HEK293T (cell line): Measurements from ENCODE around the gene C1RL.

Source experiments
- CTCF ChIA-PET: fragments of 350-600 bp; formaldehyde crosslinking; extraction: SDS; loops from one replicate; lab custom pipeline; 2021; ENCODE audit warnings: antibody characterized with exemption, inconsistent platforms; lab: Yijun Ruan, JAX
- POLR2A ChIA-PET: fragments of 350-600 bp; formaldehyde crosslinking; extraction: SDS; loops from one replicate; lab custom pipeline; 2020; ENCODE audit warnings: antibody characterized with exemption, inconsistent platforms; lab: Yijun Ruan, JAX
- DNase-seq: peaks from one replicate; pipeline ENCODE4 v3.0.0; 2012; ENCODE audit warnings: mixed read lengths; ENCODE audit errors: extremely low spot score
- ARNT ChIP-seq: fragments of 450-650 bp; IDR thresholded peaks from 2 replicates; pipeline ENCODE4 v1.6.1; 2017; ENCODE audit warnings: mild to moderate bottlenecking
- BHLHE40 ChIP-seq: fragments of 450-650 bp; IDR thresholded peaks from 2 replicates; pipeline ENCODE4 v1.6.1; 2016; ENCODE audit warnings: mild to moderate bottlenecking, moderate library complexity, borderline replicate concordance
- CTBP1 ChIP-seq: fragments of 450-650 bp; IDR thresholded peaks from 2 replicates; pipeline ENCODE4 v1.6.1; 2016; ENCODE audit warnings: borderline replicate concordance
- ELF4 ChIP-seq: fragments of 450-650 bp; IDR thresholded peaks from 2 replicates; pipeline ENCODE4 v1.6.1; 2017; ENCODE audit warnings: antibody characterized with exemption
- FOXA1 ChIP-seq: fragments of 450-650 bp; IDR thresholded peaks from 2 replicates; pipeline ENCODE4 v1.6.1; 2016; ENCODE audit warnings: mild to moderate bottlenecking
- FOXK2 ChIP-seq: fragments of 450-650 bp; IDR thresholded peaks from 2 replicates; pipeline ENCODE4 v1.6.1; 2016; ENCODE audit warnings: mild to moderate bottlenecking
- FOXM1 ChIP-seq: fragments of 450-650 bp; IDR thresholded peaks from 2 replicates; pipeline ENCODE4 v1.6.1; 2017; ENCODE audit warnings: mild to moderate bottlenecking, borderline replicate concordance
- HDGF ChIP-seq: fragments of 450-650 bp; IDR thresholded peaks from 2 replicates; pipeline ENCODE4 v1.6.1; 2017; ENCODE audit warnings: antibody characterized with exemption, borderline replicate concordance
- L3MBTL2 ChIP-seq: fragments of 450-650 bp; conservative IDR thresholded peaks from 2 replicates; pipeline ENCODE4 v1.6.1; 2016; ENCODE audit warnings: mild to moderate bottlenecking
- LEF1 ChIP-seq: fragments of 450-650 bp; IDR thresholded peaks from 2 replicates; pipeline ENCODE4 v1.6.1; 2017; ENCODE audit warnings: mild to moderate bottlenecking, borderline replicate concordance
- NFRKB ChIP-seq: fragments of 450-650 bp; IDR thresholded peaks from 2 replicates; pipeline ENCODE4 v1.6.1; 2016; ENCODE audit warnings: mild to moderate bottlenecking, moderate library complexity
- SP1 ChIP-seq: fragments of 450-650 bp; IDR thresholded peaks from 2 replicates; pipeline ENCODE4 v1.6.1; 2017
- TARDBP ChIP-seq: fragments of 450-650 bp; IDR thresholded peaks from 2 replicates; pipeline ENCODE4 v1.6.1; 2016
- ZNF384 ChIP-seq: fragments of 450-650 bp; IDR thresholded peaks from 2 replicates; pipeline ENCODE4 v1.6.1; 2016
- TF ChIP-seq, protein P1 (sequence below): fragments of 450-650 bp; IDR thresholded peaks from 2 replicates; pipeline ENCODE4 v1.6.1; 2016

C1RL gene

DNA sequence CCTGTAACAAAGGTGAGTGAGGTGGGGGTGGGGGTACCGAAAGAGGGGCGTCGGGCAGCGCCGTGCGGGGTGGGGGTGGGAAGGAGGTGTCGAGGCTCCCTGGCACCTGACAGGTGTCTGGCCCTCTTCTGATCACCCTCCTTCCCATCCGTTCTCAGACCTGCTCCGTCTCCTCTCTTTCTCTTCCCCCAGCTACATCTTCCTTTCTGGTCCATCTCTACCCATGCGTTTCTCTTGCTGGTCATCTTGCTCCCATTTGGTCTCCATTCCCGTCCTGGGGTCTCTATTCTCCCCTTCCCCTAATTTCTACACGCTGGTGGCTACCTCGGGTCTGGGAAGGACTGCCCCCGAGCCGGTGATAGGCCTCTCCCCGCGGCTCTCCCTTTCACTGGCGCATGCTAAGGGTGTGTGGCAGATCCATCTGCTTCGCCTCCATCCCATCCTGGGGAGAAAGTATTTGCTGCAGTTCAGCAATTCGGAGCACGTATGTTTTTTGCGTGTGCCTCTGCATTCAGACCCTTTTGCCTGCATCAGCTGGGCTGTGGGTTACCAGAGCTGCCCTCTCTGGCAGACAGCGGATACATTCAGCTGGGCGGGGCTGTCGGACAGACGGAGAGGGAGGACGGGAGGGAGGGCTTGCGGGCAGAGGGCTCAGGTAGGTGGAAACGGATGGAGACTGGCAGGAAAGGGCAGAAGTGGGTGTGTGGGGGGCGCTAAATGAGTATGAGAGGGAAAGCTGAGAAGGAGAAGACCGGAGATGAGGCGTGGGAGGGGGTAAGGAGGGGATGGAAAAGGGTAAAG, 21.9 kb upstream of the C1RL start:
- ChIA-PET CTCF (interaction anchor here (1.1 to 1.4 kb wide), 3 partner anchors 9 to 132 kb away, joined by 3 to 4 read pairs (median 3); no protein-coding TSS in a partner anchor), POLR2A (interaction anchor here (1.1 to 1.8 kb wide), 4 partner anchors 10 to 258 kb away, joined by 3 to 10 read pairs (median 4); partner anchors contain the start of genes C12orf57 and RNU7-1)
- TF ChIP-seq ARNT, result no peak
- no peak for TF ChIP-seq CTBP1
- TF ChIP-seq NFRKB, result no peak
- no peak for TF ChIP-seq FOXA1
- no peak for TF ChIP-seq HDGF
- TF ChIP-seq FOXM1, result no peak
- no peak for TF ChIP-seq LEF1
- no peak for TF ChIP-seq TARDBP
- TF ChIP-seq ZNF384, result no peak
- no peak for TF ChIP-seq BHLHE40
- no peak for TF ChIP-seq FOXK2
- peak; percentile 49 for DNase-seq

DNA sequence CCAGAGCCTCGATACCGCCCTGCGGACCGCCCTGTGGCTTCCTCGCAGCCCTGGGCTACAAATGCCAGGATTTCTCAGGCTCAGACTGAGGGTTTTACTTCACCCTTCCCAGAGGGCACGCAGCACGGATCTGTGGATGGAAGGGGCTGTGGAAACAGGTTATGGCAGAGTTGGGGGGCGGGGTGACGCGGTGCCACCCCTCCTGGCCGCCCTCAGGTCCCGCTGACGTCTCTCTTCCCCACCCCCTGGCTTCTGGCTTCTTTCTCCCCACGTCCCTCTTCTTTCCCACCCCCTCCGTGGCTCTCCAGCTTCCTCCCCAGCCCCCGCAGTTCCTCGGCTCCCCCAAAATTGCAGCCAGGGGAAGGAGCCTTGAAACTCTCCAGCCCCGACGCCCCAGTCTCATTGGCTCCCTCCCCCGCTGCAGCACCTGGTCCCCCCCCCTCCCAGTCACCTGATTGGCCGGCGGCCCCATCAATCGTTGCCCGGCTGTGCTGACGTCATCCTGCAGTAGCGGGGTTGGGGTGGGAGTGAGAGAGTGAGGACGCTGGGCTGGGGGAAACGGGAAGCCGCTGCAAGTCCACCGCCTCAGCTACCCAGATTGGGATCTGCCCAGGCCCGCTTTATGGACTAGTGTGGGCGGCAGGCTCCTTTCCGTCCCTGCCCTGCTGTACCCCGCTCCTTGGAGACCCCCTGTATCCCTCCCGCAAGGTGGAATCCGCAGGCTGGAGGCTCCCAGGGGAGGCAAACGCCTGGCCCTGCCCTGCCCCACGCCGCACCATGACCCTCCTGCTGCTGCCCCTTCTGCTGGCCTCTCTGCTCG, 21.1 kb upstream of the C1RL start, which contains the start of gene CLSTN3:
TSS of gene CLSTN3 (plus strand) at position 500 of the 820 bp plus-strand sequence. CDS start at position 778, 278 bp downstream.
- ChIA-PET CTCF (interaction anchor here (0.6 to 1.4 kb wide), 4 partner anchors 9 to 131 kb away, joined by 3 to 4 read pairs (median 3); no protein-coding TSS in a partner anchor), POLR2A (interaction anchor here (1.1 to 1.8 kb wide), 4 partner anchors 11 to 258 kb away, joined by 3 to 10 read pairs (median 4); partner anchors contain the start of genes C12orf57 and RNU7-1)
- TF ChIP-seq, protein P1, sequence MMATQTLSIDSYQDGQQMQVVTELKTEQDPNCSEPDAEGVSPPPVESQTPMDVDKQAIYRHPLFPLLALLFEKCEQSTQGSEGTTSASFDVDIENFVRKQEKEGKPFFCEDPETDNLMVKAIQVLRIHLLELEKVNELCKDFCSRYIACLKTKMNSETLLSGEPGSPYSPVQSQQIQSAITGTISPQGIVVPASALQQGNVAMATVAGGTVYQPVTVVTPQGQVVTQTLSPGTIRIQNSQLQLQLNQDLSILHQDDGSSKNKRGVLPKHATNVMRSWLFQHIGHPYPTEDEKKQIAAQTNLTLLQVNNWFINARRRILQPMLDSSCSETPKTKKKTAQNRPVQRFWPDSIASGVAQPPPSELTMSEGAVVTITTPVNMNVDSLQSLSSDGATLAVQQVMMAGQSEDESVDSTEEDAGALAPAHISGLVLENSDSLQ, result peak; percentile 99
- TF ChIP-seq L3MBTL2 (peak; percentile 66), ELF4 (no peak), TARDBP (no peak)
- peak; percentile 98 for DNase-seq

DNA sequence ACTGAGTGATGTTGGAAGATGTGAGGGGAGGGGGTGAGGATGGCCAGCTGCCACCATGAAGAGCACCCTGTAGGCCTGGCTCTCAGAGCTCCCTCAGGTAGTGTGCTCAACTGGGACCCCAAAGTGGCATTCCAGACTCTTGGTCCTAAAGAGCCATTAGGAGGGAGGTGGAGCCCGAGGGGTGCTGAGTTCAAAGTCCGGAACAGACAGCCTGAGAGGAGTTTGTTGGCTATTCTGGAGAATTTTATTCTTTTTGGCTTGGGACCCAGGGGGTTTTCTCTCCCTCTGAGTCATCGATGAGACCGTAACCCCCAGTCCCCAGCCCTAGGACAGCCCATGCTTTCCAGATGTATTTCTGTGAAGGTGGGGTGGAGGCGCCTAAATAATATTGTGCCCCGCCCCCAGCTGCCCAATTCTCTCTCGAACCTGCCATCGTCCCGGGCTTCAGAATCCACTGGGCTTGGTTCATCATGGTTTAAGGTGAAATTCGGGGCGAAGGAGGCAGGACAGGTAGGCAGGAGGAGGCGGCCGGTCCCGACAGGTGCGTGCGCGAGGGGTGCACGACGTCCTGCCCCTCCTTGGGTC, 20.4 kb upstream of the C1RL start:
- ChIA-PET POLR2A (interaction anchor here (0.6 to 1.8 kb wide), 3 partner anchors 12 to 257 kb away, joined by 3 to 4 read pairs (median 4); no protein-coding TSS in a partner anchor), CTCF (interaction anchor here (0.6 to 1.3 kb wide), 2 partner anchors 131 to 185 kb away, joined by 3 read pairs; no protein-coding TSS in a partner anchor)
- no peak for DNase-seq
- TF ChIP-seq FOXM1 (no peak), NFRKB (no peak), CTBP1 (no peak), FOXA1 (no peak), FOXK2 (no peak), ARNT (no peak), TARDBP (no peak)
- TF ChIP-seq, protein P1, result no peak

DNA sequence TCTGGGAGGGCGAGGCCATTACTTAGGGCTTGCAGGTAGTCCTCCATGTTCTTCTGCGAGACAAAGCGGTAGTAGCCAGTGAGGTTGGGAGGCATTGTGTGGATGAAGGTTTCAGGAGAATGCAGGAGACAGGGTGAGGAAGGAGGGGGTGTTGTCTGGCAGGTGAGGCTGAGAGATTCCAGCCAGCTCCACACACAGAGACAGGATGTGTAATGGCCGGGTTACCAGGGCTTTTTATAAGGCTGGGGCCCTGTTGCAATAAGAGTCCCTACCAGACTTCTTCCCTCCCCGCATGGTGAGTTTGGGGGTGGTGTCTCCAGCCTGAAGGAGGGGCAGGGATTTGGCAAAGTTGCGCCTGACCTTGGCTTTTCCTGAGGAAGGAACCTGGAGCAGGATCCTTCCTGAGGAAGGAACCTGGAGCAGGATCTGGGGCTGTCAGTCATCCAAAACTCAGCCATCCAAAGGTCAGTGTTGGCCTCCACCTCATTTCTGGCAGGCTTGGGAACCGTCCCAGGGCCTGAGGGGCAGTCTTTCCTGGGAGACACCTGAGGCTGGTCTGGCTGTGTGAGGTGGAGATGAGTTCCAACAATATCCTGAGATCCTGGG, 19.8 kb upstream of the C1RL start, which contains the start of gene RBP5:
TSS of gene RBP5 (minus strand) at position 209 of the 606 bp plus-strand sequence. CDS start at position 95, 114 bp downstream.
- TF ChIP-seq, protein P1, result no peak
- no peak for TF ChIP-seq TARDBP
- TF ChIP-seq SP1, result no peak
- TF ChIP-seq HDGF, result no peak
- TF ChIP-seq CTBP1, result no peak
- no peak for TF ChIP-seq ARNT
- no peak for TF ChIP-seq ZNF384
- no peak for TF ChIP-seq ELF4
- TF ChIP-seq FOXA1, result no peak
- TF ChIP-seq FOXK2, result no peak
- no peak for TF ChIP-seq NFRKB
- ChIA-PET POLR2A (interaction anchor here (0.6 to 1.1 kb wide), 2 partner anchors 15 to 185 kb away, joined by 3 to 4 read pairs; partner anchors contain the start of genes C12orf57 and RNU7-1), CTCF (interaction anchor here (0.6 kb wide), 1 partner anchor 184 kb away, joined by 3 read pairs; no protein-coding TSS in a partner anchor)
- no peak for DNase-seq
